Left ventricle myocardium superior (tissue), 1 donor: ENCODE data around the gene ZNF74. TPM values are rescaled to one million over a fixed set of nuclear protein-coding genes. Genes with fewer than 3 reads are reported as not detected.

Experiments
- ATAC-seq: fragments of 200-7000 bp; cut with Tn5 transposase; one replicate; pipeline ENCODE4 v1.9.1; 2020; ENCODE audit warnings: mild to moderate bottlenecking, moderate library complexity
- DNase-seq: peaks from one replicate; pipeline ENCODE4 v3.0.0-alpha.2; 2020
- intact Hi-C: fragments of 100-400 bp; cut with micrococcal nuclease; formaldehyde crosslinking; loops from one replicate; pipeline ENCODE4 v1.11.0; 2022
- total RNA-seq: library from RNA; stranded (reverse); fragmentation: NEBNext Ultra II Directional; extraction: Animal tissue kit (Norgen Biotek cat#: 25700); gene quantifications from one replicate; pipeline ENCODE4 v1.2.1, GENCODE V29; 2021
- donor health status: DM: no; HTN: yes; CAD: no; lungs with severe emphysema.

Gene ZNF74
- total RNA-seq, 1 donor from 2014 or later, result 4.9 TPM

DNA sequence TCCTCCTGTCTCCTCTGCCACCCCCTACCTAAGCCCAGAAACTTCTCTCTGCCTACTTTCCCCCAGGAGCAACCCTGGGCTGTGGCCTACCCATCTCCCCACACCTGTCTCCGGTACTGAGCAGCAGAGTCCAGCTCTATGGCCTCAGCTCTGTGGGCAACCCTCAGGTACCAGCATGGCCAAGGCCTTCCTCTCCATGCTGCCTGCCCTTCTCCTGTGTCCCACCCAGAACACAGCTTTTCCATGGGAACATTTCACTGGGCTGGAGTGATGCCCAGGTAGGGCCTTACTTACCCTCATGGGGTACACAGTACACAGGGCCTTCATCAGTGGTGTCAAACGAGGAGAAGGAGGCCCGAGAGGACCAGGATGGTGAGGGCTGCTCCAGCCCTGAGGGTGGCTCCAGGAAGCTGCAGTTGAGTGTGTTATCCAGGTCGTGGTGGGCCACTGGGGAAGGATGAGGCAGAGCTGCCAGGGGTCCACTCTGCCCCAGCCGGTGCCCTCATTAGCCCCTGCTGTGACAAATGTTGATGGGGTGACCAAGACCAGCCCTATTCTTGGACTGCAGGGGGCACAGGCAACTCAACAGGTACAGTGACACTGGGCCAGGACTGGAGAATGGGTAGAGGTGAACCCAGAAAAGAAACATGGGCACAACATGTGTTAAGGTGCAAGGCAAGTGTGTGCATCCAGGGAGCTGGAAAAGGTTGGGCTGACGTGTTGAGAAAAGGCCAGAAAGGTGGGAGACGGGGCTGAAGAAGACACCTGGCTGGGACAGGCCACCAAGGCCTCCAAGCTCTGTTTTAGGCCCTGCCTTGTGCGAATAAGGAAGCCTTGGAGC, 33.4 kb downstream of the ZNF74 start:
- DNase-seq, result no peak
- intact Hi-C loops, result no loop called here
- ATAC-seq, result no peak

- ATAC-seq (no peak), DNase-seq (no peak)
- intact Hi-C loops, result no loop called here
Observed at GRCh38 chr22:20427945-20428417, 34.0 kb downstream of the ZNF74 start.

GRCh38 chr22:20428496-20429253, 34.7 kb downstream of the ZNF74 start:
- ATAC-seq (no peak), DNase-seq (no peak)
- intact Hi-C loops, result no loop called here

DNA sequence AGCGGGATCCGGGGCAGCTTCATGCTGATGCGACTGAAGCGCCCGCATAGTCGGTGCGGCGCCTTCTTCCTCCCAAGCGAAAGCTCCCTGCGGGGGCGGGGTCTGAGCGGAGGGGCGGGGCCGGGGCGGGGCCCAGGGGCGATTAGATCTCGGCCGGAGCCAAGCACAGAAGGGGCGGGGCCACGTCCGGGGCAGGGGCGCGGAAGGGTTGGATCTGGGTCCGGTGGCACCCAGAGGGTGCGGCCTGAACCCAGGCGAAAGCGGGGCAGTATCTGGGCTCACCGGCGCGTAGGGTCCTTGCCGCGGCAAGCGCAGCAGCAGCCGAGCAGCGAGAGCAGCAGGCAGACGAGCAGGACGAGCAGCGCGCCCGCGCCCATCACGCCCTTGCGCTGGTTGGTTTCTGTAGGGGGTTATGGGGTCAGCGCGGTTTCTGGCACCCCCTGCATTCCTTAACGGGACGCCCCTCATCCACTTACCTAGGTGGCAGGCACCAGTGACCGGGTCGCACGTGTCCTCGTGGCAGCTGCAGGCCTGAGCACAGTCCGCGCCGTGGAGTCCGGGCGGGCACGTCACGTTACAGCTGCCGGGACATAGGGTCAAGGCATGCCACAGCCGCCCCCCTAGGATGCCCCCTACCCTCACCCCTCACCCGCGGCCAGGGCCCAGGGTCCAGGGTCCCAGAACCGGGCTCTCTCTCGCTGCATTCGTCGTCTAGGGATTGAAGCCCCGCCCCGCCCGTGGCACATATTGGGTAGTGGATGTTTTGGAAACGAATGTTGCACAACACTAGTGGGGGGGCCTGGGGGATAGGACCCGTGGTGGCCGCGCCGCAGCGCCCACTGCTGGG, 35.5 kb downstream of the ZNF74 start:
- DNase-seq, result peak; percentile 76
- intact Hi-C loops, result no loop called here
- ATAC-seq, result peak; percentile 26

DNA sequence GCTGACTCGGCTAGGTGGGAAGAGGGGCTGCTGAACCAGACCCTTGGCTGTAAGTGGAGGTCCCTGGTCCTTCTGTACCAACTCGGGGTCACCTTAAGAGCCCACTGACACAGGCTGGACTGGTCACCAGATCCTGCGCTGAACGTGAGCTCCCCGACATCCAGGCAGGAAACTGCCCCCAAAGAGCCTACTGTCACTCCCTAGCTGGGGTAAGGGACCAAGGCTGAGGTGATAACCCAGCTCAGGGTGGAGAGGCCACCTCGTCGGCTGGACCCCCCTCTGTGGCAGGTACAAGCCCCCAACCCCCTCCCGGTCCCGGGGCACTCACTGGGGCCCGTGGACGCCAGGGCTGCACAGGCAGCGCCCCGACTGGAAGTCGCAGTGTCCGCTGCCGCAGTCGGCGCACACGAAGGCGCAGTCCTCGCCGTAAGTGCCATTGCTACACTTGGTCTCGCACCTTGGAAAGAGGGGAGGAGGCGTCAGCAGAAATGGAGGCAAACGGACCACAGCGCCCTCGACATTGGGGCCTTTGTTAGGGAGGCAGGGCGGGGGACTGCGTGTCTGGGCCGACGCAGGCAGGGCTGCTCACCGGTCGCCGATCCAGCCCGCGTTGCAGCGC, 36.3 kb downstream of the ZNF74 start:
- intact Hi-C loops, result no loop called here
- DNase-seq, result no peak
- ATAC-seq, result no peak

DNA sequence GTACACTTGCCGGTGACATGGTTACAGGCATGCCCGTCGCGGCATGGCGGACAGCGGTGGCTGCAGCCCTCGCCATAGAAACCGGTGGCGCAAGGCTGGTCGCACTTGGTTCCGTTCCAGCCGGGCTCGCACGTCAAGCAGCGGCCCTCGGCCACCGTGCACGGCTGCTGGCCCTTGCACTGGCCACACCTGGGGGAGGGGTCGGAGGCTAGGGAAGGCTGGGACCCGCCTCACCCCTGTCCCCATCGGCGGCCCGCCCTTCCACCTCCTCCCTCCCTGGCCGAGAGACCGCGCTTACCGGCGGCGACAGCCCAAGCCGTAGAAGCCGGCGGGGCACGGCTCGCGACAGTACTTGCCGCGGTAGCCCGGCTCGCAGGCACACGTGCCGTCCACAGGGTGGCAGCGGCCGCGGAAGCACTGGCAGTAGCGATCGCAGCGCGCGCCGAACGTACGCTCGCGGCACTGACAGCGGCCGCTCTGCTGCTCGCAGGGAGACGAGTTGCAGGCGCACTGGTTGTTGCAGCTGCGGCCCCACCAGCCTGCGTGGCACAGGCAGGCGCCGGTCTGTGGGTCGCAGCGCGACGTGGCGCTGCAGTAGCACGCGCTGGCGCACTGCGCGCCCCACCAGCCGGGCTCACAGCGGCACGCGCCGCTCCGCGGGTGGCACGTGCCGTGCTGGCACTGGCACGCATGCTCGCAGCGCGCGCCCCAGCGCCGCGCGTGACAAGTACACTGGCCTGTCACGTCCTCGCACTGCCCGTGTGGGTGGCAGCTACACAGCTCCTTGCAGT, 37.0 kb downstream of the ZNF74 start:
- DNase-seq (peak; percentile 73), ATAC-seq (peak; percentile 63)
- intact Hi-C loops, result no loop called here

DNA sequence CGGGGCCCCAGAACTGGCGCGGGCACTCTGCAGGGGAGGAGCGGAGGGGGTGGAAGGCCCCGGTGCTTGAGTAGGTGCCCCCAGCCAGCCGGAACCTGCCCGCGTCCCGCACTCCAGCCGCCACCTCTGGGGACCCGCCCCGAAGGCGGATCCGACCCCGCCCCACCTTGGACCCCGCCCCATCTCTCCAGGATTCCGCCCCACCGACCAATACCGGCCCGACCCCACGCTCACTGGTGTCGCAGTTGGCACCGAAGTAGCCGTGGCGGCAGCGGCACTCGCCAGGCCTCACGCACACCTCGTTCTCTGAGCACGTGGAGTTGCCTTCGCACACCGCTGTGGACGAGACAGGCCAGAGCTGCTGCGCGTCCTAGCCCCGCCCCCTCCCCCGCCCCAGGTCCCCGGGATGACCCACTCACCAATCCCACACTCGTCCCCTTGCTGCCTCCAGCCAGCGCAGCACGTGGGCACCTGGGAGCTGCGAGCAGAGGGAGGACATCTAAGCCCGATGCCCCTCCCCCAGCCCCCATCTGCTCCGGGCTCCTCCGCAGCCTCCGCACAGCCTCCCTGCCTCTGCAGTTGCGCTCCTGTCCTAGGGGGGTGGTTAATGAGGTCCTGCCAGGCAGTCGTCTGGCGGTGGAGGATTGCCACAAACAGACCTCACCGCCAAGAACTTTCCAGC, 37.7 kb downstream of the ZNF74 start:
- intact Hi-C loops, result no loop called here
- ATAC-seq (no peak), DNase-seq (no peak)

- intact Hi-C loops, result no loop called here
- ATAC-seq, result no peak
- DNase-seq, result no peak
Observed at GRCh38 chr22:20432244-20432686, 38.3 kb downstream of the ZNF74 start.

GRCh38 chr22:20433191-20433590, 39.2 kb downstream of the ZNF74 start:
- intact Hi-C loops, result no loop called here
- ATAC-seq (no peak), DNase-seq (no peak)

DNA sequence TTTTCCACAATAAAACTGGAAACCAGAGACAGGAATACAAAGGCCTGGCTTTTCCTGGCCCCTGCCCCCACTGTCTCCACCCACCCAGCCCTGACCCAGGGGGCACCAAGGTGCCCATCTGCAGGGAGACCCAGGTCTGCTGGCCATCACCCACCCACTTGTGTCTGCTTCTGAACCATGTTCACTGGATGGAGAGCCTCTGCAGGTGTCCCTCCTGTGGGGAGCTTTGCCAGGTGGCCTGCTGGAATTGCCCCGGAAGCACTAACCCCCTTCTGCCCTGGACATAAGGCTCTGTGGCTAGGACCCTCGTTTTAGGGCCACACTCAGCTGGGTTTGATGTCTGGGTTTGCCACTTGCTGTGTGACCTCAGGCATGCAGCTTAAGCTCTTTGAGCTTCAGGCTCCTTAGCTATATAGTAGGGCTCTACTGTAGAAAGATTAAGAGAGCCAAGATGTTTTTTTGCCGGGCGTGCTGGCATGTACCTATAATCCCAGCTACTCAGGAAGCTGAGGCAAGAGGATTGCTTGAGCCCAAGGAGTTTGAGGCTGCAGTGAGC, 39.8 kb downstream of the ZNF74 start:
- DNase-seq (no peak), ATAC-seq (no peak)
- intact Hi-C loops, result no loop called here

DNA sequence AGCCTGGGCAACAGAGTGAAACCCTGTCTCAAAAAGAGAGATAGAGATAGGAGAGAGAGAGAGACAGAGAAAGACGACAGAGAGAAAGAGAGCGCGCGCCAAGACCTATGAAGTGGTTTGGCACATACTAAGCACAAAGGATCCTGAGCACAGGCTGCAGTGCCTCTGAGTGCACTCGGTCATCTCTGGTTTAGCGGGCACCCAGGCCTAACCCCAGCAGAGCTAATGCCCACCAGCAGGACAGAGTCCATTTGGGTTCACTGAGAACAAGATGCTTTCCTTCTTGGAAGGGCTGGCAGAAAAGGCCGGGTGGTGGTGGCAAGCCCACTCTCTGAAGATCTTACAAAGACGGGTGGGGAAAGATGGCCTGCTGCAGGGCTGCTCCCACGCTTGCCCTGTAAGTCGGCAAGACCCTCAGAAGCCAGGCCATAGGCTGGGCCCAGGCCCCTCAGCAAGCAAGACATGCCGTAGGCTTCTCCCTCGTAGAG, 40.4 kb downstream of the ZNF74 start:
- intact Hi-C loops, result no loop called here
- no peak for ATAC-seq
- no peak for DNase-seq

DNA sequence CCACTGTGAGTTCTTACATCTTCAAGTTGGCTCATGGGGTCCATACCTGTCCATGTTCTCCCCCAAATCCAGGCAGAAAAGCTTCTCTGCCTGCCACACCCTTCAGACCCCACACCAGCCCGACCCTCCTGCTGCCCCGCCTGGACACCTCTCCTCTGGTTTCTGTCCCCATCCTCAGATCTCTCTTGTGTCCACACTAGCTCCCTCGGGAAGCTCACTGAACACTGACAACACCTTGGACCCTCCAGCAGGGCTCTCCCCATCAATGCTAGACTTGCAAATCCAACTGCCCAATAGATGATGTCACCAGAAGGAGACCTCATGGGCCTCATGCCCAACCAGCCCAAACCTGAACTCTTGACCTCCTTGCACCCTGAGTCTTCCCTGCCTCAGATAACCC, 40.8 kb downstream of the ZNF74 start:
- intact Hi-C loops, result no loop called here
- ATAC-seq (no peak), DNase-seq (no peak)

DNA sequence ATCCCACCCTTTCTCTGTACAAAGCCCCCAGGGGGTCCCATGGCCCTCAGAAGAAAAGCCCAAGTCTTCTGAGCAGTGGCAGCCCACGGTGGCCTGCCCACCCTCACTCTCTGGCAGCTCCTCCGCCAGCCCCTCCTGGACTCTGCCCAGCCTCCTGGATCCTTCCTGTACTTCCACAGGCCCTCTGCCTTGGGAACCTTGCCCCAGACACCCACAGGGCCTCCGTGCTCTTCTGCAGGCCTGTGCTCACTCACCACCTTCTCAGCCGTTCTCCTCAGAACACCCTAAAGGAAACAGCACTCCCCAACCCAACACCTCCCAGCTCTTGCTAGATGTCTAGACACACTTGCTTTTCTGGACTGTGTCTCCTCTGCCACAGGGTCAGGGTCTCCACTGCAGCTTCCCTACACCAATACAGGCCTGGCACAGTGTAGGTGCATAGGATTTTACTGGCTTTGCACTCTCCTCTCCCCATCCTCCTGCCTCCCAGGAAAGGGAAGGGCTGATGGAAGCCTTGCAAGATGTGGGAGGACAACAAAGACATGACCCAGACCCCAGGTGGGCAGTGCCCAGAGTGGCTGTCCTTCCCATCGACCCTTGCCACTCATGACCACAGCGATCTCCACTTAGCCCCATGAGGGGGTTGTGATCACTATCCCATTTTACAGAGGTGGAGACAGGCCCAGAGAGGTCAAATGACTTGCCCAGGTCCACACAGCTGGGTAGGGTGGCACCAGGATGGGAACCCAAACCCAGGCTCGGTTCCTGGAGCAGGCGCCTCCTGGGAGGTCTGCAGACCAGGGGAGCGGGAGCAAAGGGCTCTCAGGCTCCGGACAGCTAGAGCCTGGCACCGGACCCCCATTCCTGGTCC, 41.7 kb downstream of the ZNF74 start:
- no peak for DNase-seq
- intact Hi-C loops, result no loop called here

GRCh38 chr22:20436307-20436767, 42.4 kb downstream of the ZNF74 start:
- ATAC-seq (peak; percentile 47), DNase-seq (peak; percentile 67)
- intact Hi-C loops, result no loop called here

More for the DNA sequence above, 41.7 kb downstream of the ZNF74 start:
- ATAC-seq, result no peak

DNA sequence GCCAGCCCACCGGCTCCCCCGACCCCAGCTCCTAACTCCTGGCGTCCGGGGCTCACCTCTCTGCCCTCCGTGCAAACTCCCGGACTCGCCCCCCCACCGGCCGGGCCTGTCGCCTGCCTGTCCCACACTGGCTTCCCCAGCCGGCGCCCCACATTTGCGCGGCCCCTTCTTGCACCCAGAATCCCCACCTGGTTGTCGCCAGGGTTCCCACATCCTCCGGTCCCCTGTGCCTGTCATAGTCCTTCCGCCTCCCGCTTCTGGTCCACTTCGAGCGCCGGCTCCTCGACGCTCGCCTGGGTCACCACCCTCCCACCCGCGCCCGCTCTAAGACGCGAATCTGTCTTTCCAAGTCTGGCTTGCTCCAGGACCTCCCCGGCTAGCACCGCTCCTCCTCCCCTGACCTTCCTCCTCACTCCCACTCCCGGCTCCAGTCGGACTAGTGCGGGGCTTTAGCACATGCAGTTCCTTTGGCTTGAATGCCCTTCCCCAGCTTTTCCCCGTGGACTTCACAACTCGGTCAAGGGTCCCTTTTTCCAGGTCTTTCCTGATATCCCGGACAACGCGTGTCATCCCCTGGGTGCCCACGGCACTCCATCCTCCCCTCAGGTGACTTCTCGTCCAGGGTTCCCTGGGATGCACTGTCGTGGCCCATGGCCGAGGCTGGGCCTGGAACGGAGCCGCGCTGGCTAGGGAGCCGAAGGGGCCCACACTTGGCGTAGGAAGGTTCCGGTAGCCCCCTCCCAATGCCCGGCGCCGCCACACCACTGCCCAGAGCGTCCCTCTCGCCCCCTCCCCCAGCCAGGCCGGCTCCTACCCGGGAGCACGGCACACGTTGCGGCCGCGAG, 43.0 kb downstream of the ZNF74 start:
- intact Hi-C loops, result no loop called here
- DNase-seq (peak; percentile 49), ATAC-seq (peak; percentile 11)
